EH (cell line): Measurements from ENCODE around the gene SPATA16.
"Not testable (repeated sequence)": the region's sequence is repeated elsewhere in the genome, so short reads cannot be mapped to it uniquely, and the experiment has no call there.

Experiments used
- DNase-seq: peaks from one replicate; pipeline ENCODE4 v3.0.0-alpha.2; 2015; ENCODE audit warnings: low read depth

The SPATA16 gene

DNA sequence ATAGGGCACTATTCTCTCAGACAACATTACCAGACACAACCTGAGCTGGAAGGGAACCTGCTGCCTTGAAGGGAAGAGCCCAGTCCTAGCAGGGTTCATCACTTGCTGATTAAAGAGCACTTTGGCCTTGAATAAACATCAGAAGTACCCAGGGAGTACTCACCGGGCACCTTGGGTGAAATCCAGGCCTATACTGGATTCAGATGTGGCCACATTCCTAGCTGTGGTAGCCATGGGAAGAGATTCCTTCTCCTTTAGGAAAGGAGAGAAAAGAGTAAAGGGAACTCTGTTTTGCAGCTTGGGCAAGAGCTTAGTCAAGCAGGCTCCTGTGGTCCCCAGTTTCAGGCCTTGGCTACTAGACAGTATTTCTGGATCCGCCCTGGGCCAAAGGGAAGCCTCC, 195.0 kb downstream of the SPATA16 start:
- peak; percentile 3 for DNase-seq

DNA sequence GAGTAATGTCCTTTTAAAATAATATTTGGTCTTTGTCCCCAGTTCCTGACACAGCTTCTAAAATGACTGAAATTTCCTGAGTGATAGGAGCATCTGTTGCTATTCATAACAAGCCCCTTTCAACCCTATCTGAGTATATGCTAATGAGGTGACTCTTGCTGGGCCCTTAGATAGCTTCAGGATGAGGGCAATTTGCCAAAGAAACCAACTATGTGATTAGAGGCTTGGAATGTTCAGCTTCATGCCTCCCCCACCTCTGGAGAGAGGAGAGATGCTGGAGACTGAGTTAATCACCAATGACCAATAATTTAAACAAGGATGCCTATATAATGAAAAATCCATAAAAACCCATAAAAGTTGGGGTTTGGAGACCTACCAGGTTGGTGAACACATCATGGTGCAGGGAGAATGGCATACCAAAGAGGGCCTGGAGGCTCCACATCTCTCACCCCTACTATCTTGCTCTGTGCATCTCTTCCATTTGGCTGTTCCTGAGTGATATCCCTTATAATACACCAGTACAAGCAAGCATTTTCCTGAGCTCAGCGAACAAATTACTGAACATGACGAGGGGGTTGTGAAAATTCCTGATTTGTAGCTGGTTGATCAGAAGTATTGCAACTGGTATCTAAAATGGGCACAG, 201.3 kb downstream of the SPATA16 start:
- DNase-seq, result peak; percentile 60

GRCh38 chr3:172938788-172939187, 202.2 kb downstream of the SPATA16 start:
- peak; percentile 11 for DNase-seq

- DNase-seq, result no peak
Observed at GRCh38 chr3:172931746-172932285, 209.2 kb downstream of the SPATA16 start.

DNA sequence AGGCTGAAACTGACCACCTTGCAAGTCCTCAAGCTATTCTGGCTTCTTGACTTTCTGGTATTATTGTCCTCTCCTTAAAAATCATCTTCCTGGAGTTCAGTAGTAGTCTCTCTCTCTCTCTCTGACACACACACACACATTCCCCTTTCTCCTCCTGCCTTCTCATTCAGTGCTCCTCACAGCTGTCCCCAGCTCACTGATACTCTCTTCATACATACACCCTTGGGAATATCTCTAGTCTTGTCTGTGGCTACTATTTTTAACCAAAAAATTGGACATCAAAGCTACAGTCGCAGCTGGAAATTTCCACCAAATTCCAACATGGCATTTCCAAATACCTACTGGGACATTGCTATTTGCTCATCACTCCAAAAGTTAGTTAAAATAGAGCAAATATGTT, 211.6 kb downstream of the SPATA16 start:
- DNase-seq, result no peak

DNA sequence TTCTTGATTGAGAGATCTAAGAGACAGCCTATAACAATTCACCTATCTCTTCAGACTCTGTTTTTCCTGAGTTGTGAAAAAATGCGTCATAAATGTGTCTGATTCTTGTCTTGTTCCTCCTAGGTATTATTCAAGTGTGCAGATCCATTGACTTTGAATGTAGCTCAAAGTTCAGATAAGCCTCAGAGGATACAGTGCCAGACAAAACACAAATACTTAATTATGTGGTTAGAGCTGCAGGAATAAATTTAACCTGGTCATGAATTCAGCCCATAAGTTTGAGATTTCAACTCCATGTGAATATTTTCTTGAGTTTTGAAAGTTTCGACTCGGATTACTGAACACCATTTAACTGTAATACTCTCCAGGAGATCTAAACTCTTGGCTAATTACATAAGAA, 216.5 kb downstream of the SPATA16 start:
- no peak for DNase-seq

GRCh38 chr3:172919297-172919683, 221.7 kb downstream of the SPATA16 start:
- DNase-seq, result no peak

DNA sequence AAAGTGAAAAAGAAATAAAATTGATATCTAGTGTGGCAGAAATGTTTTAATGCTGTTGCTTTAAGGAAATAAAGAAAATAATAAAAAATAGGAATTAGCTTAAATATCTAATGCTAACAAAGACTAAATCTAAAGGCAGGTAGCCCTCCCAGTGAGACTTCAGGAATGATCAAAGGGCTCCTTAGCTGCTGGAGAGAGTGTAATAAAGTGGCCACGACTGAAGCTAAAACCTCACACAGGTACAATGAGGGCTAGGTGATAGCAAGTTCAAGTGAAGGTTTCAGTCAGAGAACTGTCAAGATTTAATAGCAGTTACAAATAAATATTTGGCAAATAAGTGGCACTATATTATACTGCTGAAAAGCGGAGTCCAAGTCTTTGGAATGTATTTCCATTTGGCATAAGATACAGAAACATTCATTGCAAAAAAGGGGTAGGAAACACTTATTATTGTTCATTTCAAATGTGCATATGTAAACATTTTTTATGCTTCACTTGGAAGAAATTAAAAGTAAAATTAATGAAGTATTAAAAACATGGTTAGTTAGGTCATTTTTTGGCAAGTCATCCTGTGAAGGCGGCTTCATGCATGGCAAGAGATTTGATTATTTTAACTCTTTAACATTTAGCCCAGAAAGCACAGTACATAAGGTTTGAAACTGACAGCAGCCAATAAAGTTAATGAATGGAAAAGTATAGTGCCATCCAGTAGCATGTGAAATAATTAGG, 222.3 kb downstream of the SPATA16 start:
- no peak for DNase-seq

DNA sequence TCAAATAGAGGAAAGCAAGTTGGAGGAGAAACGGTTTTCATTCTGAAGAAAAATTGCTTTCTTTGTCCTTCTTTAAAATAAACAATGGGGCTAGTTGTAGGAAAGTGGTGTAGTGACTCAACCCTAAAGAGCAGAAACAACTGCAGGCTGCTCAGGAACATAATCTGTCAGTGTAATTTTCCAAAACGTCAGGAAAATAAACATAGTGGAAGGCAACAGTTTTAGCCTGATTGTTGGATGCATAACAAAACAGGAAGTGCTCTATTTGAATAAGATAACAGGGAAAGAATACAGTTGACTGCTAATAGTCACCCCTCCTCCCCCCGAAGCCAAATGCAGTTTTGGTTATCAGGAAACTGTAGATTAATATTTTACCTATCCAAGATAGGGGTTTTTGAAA, 222.9 kb downstream of the SPATA16 start:
- DNase-seq, result peak; percentile 36

- no peak for DNase-seq
Observed at GRCh38 chr3:172915911-172916514, 225.0 kb downstream of the SPATA16 start.

GRCh38 chr3:172914854-172915253, 226.2 kb downstream of the SPATA16 start:
- DNase-seq, result no peak

DNA sequence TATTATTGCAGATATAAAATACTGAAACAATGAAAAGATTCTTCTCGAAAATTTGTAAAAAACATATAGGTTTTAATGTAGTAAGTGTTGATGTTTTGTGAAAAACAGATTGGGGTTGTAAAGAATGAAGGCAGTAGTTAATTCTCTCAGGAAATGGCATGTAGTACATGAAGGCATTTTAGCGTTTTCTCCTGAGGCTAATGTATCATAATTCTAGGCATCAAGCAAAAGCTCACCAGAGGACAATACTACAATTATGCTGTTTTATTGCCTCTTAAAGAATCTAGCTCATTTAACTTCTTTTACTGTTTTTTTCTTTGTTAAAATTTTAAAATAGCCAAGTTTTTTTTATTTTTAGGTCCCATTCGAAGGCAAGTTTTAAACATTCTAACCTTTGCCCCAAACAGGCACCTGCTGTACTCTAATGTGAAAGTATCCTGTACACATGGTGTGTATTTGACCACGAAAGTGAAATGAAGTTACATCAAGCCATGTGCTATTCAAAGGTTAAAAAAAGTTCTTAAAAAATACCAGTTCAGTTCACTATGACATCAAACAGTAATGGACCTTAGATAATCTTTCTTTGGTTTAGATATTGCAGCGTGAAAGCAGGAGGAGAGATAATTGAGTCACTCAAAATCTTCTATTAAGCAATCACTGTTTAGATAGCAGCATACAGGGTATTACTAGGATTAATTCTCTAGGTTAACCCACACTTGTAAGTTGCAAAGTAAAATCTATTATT, 227.0 kb downstream of the SPATA16 start:
- DNase-seq, result no peak

GRCh38 chr3:172911142-172911541, 229.9 kb downstream of the SPATA16 start:
- DNase-seq, result no peak

- no peak for DNase-seq
Observed at GRCh38 chr3:172908771-172909270, 232.2 kb downstream of the SPATA16 start.

DNA sequence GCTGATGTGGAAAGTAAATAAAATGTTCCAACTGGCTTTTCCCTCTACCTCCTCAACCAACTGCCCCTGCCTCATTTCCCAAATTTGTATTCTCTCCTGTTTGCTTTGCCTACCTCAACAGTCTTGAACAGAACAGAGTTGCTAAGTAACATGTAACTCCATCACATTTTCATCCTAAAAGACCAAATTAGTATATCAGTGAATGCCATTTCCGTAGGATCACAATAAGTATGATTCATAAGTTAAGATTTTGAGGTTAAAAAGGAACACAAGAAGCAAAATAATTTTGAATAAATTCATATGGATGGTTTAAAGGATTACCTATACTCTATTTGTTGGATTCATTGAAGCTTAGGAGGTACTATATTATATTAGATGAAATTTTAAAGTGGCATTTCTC, 235.6 kb downstream of the SPATA16 start:
- DNase-seq, result no peak

DNA sequence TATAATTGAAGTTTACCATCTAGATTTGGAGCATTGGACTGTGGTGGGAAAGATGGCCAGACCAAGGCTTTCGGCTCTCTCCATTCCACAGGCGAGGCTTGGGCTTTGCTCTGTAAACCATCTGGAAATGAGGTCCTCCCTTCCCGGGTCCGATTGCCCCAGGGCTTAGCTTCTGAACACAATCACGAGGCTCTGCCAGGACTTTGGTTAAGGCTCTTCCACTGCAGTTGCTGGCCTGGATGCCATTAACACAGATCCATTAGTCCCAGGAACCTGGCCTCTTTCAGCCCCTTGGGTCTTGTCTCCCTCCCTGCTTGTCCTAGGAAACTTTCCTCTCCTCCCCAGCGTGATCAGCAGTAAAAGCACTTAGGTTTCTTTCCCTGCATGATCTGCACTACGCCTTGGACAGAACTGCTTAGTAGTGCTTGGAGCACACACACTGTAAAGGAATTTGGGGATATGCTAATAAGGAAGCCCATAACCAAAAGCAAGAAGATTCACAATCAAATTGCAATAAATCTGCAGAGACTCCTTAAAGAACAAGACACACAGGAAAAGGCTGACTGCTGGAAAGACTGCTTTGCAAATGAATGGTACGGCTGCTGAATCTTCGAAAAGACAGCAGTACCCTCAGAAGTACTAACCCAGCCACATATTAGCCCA, 236.2 kb downstream of the SPATA16 start:
- DNase-seq, result peak; percentile 25

- DNase-seq, result no peak
Observed at GRCh38 chr3:172903642-172904320, 237.3 kb downstream of the SPATA16 start.

DNA sequence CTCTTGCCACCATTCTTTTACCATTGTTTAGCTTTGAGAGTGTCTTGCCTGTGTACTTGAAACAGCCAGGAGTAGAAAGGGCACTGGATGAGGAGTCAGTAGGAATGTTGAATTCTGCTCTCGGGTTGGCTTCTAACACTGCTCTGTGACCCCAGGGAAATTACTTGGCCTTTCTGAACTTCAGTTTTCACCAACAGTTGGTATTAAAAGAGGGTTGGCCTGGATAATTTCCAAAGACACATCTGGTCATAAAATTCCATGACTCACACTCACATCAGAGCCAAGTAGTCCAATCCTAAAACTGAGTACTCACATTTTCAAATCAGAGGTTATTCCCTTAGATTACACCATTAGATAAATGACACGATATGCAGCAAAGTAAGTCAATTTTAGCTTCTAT, 248.9 kb downstream of the SPATA16 start:
- DNase-seq, result peak; percentile 73

GRCh38 chr3:172885704-172886103, 255.3 kb downstream of the SPATA16 start:
- DNase-seq, result no peak

GRCh38 chr3:172882563-172882962, 258.5 kb downstream of the SPATA16 start:
- DNase-seq, result no peak

- DNase-seq, result not testable (repeated sequence)
Observed at GRCh38 chr3:172879381-172879780, 261.7 kb downstream of the SPATA16 start.
